GM21423 (cell line): ENCODE measurements around the gene RIPOR2.
"Not testable (repeated sequence)": the region's sequence is repeated elsewhere in the genome, so short reads cannot be mapped to it uniquely, and the experiment has no call there.

Experiments
- ATAC-seq: cut with Tn5 transposase; IDR thresholded peaks from one replicate; pipeline ENCODE4 v1.9.1; 2021; ENCODE audit warnings: mild to moderate bottlenecking, moderate library complexity; ENCODE audit not compliant: unreplicated experiment

The RIPOR2 gene

DNA sequence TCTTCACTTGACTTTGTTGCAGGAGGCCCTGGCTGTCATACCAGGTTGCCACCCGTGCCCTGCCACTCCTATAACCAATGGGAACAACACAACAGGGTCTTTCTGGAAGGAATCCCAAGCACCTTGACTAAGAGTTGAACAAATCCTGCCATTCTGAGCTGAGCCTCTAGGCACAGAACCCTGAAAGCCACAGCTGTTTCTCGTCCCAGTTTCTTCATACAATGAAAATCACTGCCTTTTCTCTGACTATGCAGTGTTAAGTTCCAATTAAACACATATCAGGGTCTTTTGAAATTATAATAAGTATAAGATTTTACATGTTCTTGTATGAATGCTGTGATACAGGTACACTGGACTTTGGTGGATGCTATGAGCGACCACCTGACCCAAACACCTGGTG, 54.4 kb downstream of the RIPOR2 start:
- no peak for ATAC-seq

DNA sequence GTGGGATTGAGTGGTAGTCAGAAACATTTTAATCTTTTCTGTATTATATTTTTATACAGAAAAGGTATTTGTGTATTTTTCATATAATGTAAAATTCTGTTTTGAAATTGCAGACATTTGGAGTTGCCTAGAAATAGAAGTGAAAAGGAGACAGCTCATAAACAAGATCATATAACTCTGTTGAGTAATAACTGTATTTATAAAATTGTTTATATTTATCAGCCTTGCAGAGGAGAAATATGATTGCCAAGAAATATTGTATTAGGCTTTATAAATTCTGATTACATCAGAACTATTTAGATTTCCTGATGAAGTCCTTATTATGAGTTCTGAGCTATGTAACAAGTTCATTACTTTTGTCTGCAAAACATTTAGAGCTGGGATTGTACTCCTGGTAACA, 55.3 kb downstream of the RIPOR2 start:
- ATAC-seq, result no peak

DNA sequence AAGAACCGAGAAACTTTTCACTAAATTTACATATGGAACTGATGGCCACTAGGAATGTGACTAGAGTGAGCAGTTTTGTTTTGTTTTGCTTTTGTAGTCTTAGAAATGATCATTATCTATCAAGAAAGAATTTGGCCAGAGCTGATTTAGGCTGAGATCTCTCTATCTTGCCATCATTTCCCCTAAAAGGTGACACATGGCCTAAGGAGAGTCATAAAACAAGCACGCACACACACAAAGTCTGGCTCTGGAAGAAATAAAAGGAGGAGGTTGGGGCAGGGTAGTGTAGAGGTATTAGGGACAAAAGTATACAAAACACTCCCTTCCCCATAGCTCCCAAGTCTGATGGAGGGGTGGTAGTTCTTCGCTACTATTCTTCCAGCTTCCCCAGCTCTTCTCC, 56.4 kb downstream of the RIPOR2 start:
- ATAC-seq, result no peak

DNA sequence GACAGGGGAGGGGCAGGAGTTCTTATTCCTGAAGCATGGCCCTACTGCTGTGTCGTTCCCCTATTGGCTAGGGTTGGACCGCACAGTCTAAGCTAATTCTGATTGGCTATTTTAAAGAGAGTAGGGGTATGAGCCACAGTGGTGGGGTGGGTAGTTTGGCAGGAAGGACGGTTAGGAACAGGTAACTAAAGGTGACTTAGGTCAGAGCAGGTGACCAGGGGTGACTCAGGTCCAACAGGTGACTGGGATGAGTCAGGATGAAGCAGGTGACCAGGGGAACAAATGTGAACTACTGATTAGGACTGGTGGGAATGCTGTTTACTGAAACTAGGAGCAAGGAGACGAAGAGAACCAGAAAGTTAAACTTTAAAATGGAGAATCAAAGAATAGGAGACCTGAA, 58.0 kb downstream of the RIPOR2 start:
- ATAC-seq, result not testable (repeated sequence)

DNA sequence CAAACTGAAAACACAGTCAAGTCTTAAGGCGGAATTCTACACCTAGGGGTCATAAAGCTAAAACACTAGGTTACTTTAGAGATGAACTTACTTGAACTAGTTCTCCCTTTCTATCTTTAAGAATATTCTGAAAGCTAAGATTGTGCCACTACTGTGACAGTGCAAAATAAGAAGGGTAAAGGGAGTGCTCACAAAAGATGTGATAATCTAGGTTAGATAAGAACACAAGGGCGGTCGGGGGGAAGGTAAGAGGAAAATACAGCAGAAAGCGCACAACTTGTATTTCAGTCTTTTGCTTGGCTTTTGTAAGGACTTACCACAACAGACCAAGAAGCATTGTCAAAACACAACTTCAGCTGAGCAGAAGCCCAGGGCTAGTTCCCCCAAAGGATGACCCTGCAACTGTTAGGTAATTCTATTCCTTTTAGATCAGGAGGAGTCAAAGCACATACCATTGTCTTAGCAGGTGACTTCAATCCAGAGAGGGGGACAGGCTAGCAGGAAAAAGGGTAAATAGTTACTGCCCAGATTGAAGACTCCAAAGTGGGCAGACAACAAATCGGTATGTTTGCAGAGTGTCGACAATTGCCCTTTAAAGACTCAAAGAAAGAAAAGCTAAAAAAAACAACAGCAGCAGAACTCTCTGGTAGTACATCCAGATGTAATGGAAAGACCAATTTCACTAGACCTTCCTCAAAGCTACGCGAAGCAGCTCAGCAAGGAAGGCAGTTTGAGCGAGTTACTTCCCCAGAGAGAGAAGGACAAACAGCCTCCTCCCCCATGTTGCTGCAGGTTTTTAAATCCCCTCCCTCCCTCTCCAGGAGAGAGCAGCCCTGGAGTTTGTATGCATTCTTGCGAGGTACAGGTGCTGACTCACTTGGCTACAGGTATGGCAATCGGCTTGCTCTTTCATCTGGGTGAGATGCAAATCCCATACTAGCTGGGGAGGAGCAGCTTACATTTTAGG, 59.0 kb downstream of the RIPOR2 start:
- ATAC-seq, result no peak

DNA sequence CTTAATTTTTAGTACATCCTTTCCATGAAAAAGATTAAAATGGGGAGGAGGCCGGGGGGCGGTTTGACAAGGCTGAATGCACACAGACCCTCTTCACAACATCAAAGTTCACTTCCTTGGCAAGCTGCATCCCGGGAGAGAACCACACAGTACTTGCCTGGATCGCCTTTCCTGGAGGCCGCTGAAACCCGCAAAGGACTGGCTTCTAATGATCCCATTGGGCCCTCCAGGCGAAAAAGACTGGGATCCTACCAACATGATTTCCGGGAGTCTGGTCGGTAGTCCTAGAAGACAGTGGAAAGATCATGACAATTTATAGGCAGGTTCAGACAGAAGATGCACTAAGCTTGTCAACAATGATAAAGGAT, 60.2 kb downstream of the RIPOR2 start:
- ATAC-seq, result no peak

DNA sequence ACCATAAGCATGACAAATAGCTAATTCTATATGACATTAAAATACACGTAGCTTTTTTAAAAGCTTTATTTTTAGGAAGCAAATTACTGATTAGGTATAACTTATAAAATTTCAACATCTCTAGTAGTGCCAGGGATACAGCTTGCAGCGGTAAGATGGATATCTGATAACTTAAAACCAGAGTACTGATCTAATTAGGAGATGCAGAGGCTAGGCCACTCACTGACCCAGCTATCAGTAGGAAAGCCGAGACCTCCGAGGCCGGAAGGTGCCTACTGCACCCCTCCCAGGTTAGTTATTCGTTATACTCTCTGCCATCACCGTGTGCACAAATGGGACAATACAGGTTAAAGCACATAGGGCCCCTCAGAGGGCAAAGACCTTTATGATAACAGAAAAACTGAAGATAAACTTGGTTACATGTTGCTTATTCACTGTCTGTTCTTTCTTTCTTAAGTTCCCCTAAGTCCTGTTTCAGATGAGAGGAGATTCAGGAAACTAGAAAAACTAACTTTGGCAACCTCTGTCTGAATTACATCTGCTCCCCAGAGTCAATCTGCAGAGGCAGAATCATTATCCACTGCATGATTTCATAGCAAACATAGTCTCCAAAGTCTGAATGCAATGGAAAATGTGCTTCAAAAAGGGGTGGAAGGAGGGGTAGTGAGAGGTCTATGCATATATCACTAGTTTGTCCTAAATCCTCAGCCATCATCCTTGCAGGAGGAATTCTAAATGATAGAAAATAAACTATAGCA, 60.8 kb downstream of the RIPOR2 start:
- ATAC-seq, result no peak

DNA sequence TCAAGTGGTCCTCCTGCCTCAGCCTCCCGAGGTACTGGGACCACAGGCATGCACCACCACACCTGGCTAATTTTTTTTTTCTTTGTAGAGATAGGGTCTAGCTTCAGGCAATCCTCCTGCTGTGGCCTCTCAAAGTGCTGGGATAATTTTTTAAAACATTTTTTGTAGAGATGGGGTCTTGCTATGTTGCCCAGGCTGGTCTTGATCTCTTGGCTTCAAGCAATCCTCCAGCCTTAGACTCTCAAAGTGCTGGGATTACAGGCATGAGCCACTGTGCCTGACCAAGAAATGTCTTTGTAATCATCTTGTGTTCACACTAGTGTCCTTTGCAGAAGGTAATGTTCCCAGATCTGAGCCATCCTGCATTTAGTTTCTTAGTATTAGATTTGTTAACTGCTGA, 61.6 kb downstream of the RIPOR2 start:
- no peak for ATAC-seq

DNA sequence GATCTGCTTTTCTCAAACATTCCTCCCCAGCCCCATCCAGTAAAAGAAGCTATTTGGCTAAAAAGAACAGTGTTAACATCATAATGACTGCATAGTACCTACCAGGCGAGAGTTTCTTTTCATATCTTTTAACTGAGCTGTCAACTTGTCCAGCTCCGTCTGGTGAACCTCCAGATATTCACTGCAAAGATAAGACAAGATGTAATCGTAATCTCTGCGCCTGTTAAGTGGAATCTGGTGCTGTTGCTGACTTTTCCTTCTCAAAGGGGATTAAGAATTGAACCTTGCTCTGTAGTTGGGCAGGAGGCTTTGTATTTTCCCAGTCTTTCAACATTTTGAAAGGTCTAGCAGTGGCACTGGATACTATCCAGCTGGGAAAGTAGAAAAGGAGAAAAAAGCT, 63.0 kb downstream of the RIPOR2 start:
- ATAC-seq, result no peak

DNA sequence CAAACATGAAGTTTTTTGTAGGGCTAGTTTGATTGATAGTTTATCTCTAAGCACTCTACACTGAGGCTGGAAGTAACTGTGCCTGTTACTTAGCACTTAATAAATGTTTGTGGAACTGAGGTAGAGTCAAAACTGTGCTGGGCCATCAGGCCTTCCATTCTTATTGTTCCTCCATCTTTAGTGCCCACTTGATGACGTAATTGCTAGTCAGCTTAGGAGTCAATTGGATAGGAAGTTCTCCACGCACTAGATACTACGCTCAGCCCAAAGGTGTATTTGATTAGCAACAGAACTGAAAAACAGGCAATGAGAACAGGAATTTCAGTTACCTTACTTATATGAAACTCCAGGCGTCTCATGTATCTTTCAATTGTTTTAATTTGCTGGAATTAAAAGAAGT, 67.0 kb downstream of the RIPOR2 start:
- no peak for ATAC-seq

DNA sequence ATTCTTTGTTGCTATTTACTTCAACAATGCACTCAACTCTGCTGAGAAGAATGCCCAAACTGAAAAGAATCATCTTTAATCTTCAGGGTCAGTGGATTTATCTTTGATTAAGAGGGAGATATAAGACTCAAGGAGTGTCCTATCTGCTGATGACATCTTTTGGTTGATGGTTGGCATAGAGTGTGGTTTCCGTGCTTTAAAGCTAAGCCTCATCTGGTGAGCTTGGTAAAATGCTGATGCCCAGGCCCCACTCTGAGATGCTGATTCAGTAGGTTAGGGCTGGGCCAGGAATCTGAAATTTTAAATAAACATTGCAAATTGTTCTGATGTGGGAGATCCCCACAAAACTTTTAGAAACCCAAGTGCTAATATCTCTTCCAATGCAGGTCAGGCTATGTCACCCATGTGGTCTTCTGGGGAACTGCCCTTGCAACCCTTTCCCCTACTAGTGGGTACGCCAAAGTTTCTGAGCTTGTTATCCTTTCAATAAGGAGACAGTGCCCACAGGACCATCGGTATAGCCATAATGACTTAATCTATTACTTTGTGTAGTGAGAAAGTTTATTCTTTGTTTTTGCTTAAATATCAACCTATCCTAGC, 68.6 kb downstream of the RIPOR2 start:
- ATAC-seq, result no peak

DNA sequence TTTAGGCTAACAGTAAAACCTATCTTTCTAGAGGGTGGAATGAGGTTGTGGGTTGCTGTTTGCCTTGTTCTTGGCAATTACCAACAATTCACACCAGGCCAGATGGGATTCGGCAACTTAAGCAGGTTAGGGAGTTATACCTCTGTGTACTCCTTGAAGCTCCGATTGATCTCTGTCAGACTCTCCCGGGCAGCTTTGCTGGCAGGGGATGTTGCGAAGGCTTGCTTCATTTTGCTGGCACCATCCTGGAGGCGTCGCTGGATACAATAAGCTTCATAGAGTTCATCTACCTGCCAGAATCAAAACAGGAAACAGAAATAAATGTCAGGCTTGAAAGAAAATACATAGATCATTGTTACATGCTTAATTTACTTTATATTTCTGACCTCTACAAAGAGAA, 70.6 kb downstream of the RIPOR2 start:
- ATAC-seq, result no peak

DNA sequence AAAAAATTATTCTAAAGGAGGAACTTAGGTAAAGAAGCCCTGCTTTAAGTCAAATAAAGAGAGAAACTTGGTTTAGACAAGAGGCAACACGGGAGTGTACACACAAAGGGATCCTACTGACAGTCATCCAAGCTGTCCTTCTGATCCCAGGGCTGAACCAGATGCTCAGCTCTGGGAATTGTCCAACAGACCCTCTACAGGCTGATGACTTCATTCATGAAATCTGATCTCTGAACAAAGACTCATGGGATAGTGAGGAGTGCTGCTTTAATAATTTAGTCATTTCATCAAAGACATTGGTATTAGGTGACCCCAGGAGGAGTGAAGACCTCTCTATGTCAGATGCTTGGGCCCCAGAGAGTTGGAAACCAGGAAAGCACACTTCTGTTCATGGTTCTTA, 71.4 kb downstream of the RIPOR2 start:
- no peak for ATAC-seq

DNA sequence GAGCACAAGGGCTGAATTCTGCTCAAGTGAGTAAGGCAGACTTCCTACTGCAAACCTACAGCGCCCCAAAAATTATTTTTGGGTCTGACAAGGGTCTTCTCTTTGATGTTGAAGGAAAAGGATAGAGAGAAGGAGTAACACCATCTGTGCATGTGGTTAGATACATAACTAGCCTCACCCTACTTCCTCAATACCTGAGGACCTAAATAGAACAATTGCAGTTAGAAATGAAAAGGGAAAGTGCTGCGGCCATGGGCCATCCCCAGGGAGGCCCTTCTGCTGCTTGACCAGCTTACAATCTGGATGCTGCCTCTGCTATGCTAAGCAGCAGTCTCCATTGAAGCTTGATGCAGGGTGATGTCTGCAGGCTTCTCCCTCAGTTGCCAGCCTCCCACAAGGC, 73.8 kb downstream of the RIPOR2 start:
- peak; percentile 70 for ATAC-seq

DNA sequence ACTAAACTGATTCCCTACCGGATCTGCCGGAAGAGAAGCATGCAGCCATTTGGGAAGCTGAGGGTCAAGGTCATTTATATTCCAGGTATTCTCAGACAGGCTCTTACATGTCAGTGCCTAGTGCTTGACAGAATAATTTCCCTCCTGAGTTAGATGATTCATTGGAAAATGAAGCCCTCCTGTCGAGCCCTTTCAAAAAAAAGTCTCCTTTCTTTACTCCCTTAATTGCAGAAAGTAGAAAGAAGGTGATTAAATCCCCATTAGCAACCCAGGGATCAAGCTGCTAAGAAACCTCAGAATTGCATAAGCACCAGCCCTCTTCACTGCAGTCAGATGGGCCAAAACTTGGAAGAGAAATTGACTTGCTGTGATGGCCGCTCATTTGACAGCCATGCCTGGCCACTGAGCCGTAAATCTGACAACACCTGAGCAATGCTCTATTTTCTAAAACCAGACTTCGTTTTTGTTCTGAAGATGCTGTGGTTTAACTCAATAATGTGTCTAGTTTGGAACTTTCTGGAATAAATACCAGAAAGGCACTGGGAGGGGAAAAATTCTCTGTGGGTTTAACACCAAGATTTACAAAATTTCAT, 76.1 kb downstream of the RIPOR2 start:
- no peak for ATAC-seq

DNA sequence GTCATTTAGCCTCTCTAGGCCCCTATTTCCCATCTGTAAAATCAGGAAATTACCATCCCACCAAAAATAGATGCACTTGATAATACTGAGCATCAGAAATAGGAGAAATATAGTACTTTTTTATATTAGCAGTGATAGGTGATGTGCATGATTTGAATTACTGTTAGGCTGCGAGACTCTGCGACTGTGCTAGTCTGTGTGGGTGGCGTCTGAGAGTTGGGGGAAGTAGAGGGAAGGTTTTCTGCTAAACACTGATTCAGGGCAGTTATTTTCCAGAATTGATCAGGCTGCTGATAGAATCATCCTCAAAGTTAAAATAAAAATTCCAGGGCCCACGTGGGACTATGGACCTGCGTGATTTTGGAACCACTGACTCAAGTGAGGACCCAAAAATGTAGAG, 76.6 kb downstream of the RIPOR2 start:
- ATAC-seq, result no peak

DNA sequence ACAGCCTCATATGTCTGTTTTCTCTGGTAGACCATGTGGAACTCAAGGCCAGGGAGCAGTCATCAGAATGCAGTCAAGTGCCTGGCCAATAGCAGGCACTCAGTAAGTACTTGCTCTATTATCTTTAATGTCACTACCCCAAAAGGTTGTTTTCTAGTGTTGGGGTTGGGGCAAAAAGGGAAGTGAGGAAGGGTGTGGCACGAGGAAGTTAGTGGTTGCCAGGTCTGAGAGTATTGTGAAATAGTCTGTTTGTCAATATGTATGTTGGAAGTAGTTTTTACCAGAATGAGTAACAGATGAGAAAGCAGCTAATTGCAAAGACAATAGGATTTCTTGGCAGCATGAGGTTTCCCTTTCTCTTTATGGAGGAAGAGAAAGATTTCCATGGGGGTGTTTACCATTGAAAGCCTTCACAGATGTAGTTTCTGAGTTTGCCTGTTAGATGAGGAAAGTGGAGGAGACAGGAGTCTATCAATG, 77.5 kb downstream of the RIPOR2 start:
- peak; percentile 62 for ATAC-seq

DNA sequence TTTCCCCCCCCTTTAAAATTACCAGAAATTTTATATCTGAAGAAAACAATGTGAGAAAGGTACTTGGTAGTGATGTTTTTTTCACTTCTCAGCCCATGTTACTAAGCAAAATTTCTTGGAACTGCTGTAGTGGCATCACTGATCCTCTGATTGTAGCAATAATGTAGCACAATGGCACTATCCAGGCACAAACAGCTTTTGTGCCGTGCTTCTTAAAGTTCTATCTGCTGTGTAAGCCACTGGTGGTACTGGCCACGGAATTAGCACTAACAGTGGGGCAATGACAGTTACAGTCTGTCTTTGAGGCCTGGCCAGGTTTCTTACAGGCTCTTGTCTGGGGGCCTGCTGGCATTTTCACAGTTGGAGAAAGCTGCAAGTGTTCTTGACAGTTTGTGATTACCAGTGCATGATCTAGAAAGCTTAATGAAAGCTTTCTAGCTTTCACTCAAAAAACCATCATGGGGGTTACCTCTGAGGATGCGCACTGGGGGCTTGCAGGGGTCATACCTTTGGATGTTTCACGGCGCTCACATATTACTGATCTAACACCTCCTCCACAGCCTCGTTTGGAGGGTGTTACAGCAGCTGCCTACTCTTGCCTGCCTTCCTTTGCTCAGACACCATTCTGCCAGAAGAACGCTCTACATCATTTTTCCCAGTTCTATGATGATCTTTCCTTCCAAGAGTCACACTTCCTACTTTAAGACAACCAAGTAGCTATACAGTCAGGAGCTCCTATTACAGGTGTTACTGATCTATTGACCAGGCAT, 78.7 kb downstream of the RIPOR2 start:
- no peak for ATAC-seq

DNA sequence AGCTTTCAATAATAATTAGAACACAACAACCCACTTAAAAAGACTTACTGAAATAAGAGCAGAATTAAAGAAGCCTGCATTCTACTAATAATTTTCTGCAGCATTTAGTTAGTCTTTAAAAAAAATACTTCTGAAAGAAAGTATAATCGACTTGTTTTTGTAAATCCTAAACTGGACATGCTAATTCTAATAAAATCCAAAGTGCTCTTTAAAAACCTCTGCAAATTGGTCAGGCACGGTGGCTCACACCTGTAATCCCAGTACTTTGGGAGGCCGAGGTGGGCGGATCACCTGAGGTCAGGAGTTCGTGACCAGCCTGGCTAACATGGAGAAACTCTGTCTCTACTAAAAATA, 79.5 kb downstream of the RIPOR2 start:
- no peak for ATAC-seq

DNA sequence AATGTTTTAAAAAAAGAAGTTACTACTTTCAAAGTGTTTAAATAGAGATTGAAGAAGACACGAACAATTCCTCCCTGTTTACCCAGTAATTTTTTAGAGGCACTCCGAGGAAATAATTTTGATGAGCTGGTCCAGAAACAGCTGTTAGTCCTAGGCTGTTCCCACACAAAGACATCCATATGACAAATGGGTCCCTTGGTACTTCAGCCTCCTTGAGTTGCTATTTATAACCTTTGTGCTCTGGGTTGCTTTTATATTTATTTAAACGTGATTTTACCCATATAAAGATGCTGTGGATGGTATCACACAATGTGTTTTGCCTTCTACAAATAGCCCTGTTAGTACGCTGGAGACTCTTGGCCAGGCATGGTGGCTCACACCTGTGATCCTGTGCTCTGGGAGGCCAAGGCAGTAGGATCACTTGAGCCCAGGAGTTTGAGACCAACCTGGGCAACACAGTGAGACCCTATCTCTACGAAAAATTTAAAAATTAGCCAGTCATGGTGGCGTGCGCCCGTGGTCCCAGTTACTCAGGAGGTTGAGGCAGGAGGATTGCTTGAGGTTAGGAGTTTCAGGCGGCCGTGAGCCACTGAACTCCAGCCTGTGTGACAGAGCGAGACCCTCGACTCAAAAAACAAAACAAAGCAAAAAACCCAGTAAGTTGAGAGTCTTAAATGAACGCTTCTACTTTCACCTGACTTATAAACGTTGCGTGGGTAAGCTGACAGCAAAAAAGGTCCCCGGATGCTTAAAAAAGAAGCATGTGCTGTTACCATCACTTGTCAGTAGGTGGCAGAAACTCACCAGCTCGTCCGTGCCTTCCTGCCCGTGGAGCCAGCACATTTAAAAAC, 80.1 kb downstream of the RIPOR2 start:
- ATAC-seq, result no peak
